Activated T-cell treated with anti-CD3 and anti-CD28 coated beads, Interleukin-2, amount 50 U/mL, for 72 hours (primary cell): ENCODE results near the gene C7. TPM values are rescaled to one million over a fixed set of nuclear protein-coding genes. Genes with fewer than 3 reads are reported as not detected.
"Not testable (repeated sequence)": the region's sequence is repeated elsewhere in the genome, so short reads cannot be mapped to it uniquely, and the experiment has no call there.

Experiments used
- ATAC-seq, 2 donors: fragments of 150-1000 bp; cut with Tn5 transposase; replicated peaks in 1 of 2; 2 replicates each; pipeline ENCODE4 v1.10.0; 2021; ENCODE audit warnings: moderate library complexity in 2 of 2, mild to moderate bottlenecking in 1 of 2
- DNase-seq, 2 donors: peaks; one replicate each; pipeline ENCODE4 v3.0.0; 2021 to 2022; ENCODE audit warnings: mixed read lengths in 1 of 2
- H3K27ac Mint-ChIP-seq: one replicate; pipeline ENCODE4 v1.8.0; 2022; ENCODE audit warnings: mild to moderate bottlenecking, moderate library complexity, mixed read lengths
- H3K27me3 Mint-ChIP-seq: one replicate; pipeline ENCODE4 v1.8.0; 2022; ENCODE audit warnings: low read depth, mixed read lengths
- H3K36me3 Mint-ChIP-seq, 2 donors: one replicate each; pipeline ENCODE4 v1.8.0; 2022; ENCODE audit warnings: mixed read lengths in 2 of 2, mild to moderate bottlenecking in 1 of 2; ENCODE audit not compliant: insufficient read depth in 2 of 2
- H3K4me1 Mint-ChIP-seq: one replicate; pipeline ENCODE4 v1.8.0; 2022; ENCODE audit warnings: low read depth, mixed read lengths
- H3K4me3 Mint-ChIP-seq, 2 donors: one replicate each; pipeline ENCODE4 v1.8.0; 2022; ENCODE audit warnings: mild to moderate bottlenecking in 2 of 2, mixed read lengths in 2 of 2, moderate library complexity in 2 of 2
- H3K9me3 Mint-ChIP-seq, 2 donors: one replicate each; pipeline ENCODE4 v1.8.0; 2022; ENCODE audit warnings: mixed read lengths in 2 of 2
- total RNA-seq, 2 donors: library from RNA; stranded (reverse); gene quantifications; one replicate each; pipeline ENCODE4 v1.2.3, GENCODE V29; 2022

The C7 gene
- total RNA-seq, 2 donors from 2014 or later = not detected

GRCh38 chr5:41012318-41012717 lies 103.0 kb downstream of the C7 start:
- Mint-ChIP-seq H3K9me3 (no peaks in the 10 kb centered on the region), H3K4me3 (no peak overlapping the region), H3K27me3 (peaks cover 6% of the 10 kb centered on the region), H3K4me1 (no peaks in the 10 kb centered on the region), H3K36me3 (no peaks in the 10 kb centered on the region), H3K27ac (no peak overlapping the region)
- ATAC-seq (no peak), DNase-seq (no peak)

GRCh38 chr5:41022600-41022999 lies 113.3 kb downstream of the C7 start:
- H3K4me3 Mint-ChIP-seq, H3K4me1 Mint-ChIP-seq, H3K27me3 Mint-ChIP-seq, H3K9me3 Mint-ChIP-seq, H3K36me3 Mint-ChIP-seq, ATAC-seq, DNase-seq, H3K27ac Mint-ChIP-seq: not testable (repeated sequence)

Other genes with a start within 250 kb of the C7 start
- 10 to 100 TPM; 42.3 to 59.5 TPM for gene PTGER4, start 229.6 kb upstream of the C7 start, total RNA-seq
- 10 to 100 TPM; 29.4 to 33.5 TPM for gene TTC33, start 153.5 kb upstream of the C7 start, total RNA-seq
- 10 to 100 TPM; 62.7 to 69.1 TPM for gene PRKAA1, start 111.1 kb upstream of the C7 start, total RNA-seq
- 1,000 to 10,000 TPM; 2,016 to 2,043 TPM for gene RPL37, start 74.3 kb upstream of the C7 start, total RNA-seq
- gene CARD6, start 68.1 kb upstream of the C7 start, total RNA-seq = 1 to 10 TPM in 1 of 2 donors, under 1 TPM in 1; 0.76 to 1.2 TPM
- not detected for gene MROH2B, start 161.8 kb downstream of the C7 start, total RNA-seq